NCI-H1105 treated with DMSO at 0.1 percent for 48 hours (cell line): ENCODE data around the gene STX5.
A peak's percentile ranks its signal among the peaks of the same experiment; 100 is the strongest.
"Not testable (repeated sequence)": the region's sequence is repeated elsewhere in the genome, so short reads cannot be mapped to it uniquely, and the experiment has no call there.

Experiments
- DNase-seq: peaks from one replicate; lab custom pipeline; 2025; lab: John Stamatoyannopoulos, UW

STX5 gene

GRCh38 chr11:62854013-62854824 is 22.4 kb upstream of the STX5 start:
- DNase-seq: no peak

- no peak for DNase-seq
Observed at GRCh38 chr11:62853279-62853965, 21.6 kb upstream of the STX5 start.

- no peak for DNase-seq
Observed at GRCh38 chr11:62852523-62853188, 20.8 kb upstream of the STX5 start.

- DNase-seq: no peak
Observed at GRCh38 chr11:62851807-62852522, 20.1 kb upstream of the STX5 start.

GRCh38 chr11:62850911-62851806 is 19.3 kb upstream of the STX5 start:
- DNase-seq: peak; percentile 23

- no peak for DNase-seq
Observed at GRCh38 chr11:62847767-62848314, 16.0 kb upstream of the STX5 start.

- DNase-seq: no peak
Observed at GRCh38 chr11:62846177-62846576, 14.3 kb upstream of the STX5 start.

GRCh38 chr11:62844154-62844553 is 12.3 kb upstream of the STX5 start:
- DNase-seq: no peak

GRCh38 chr11:62843466-62843865 is 11.6 kb upstream of the STX5 start:
- DNase-seq: no peak

- not testable (repeated sequence) for DNase-seq
Observed at GRCh38 chr11:62842891-62843290, 11.0 kb upstream of the STX5 start.

- no peak for DNase-seq
Observed at GRCh38 chr11:62842171-62842741, 10.4 kb upstream of the STX5 start.

- DNase-seq: peak; percentile 99
Observed at GRCh38 chr11:62841361-62842170, 9.7 kb upstream of the STX5 start.

- peak; percentile 61 for DNase-seq
Observed at GRCh38 chr11:62840721-62841360, 9.0 kb upstream of the STX5 start.

- peak; percentile 87 for DNase-seq
Observed at GRCh38 chr11:62839050-62839945, 7.4 kb upstream of the STX5 start, which contains the start of gene WDR74. Gene WDR74, minus strand, starts transcription at chr11:62839590. Its CDS starts 20 bp downstream, at chr11:62839570.

GRCh38 chr11:62835336-62835735 is 3.5 kb upstream of the STX5 start:
- DNase-seq: no peak

- DNase-seq: no peak
Observed at GRCh38 chr11:62832336-62833234, 734 bp upstream of the STX5 start, which contains the start of gene TEX54. Gene TEX54, minus strand, starts transcription at chr11:62832841.
